ENCODE results near the gene NUP214.
"Not testable (repeated sequence)": the region's sequence is repeated elsewhere in the genome, so short reads cannot be mapped to it uniquely, and the experiment has no call there.

NUP214 gene

DNA sequence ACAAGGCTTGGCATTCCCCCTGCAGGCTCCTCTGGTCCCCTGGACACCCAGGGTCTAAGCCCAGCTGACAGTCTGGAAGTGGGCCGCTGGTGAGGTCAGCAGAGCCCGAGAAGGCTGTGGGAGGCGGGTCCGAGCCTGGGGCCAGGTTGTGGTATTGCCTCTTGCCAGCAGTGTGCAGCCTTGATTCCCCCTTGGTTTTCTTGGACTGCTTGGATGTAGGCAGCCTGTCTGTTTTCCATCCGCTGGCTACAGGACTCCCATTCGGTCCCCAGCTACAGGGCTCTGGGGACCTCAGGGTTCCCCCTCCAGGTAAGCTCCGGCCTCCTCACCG lies 27.5 kb upstream of the NUP214 start:
- TF ChIP-seq, protein P1, sequence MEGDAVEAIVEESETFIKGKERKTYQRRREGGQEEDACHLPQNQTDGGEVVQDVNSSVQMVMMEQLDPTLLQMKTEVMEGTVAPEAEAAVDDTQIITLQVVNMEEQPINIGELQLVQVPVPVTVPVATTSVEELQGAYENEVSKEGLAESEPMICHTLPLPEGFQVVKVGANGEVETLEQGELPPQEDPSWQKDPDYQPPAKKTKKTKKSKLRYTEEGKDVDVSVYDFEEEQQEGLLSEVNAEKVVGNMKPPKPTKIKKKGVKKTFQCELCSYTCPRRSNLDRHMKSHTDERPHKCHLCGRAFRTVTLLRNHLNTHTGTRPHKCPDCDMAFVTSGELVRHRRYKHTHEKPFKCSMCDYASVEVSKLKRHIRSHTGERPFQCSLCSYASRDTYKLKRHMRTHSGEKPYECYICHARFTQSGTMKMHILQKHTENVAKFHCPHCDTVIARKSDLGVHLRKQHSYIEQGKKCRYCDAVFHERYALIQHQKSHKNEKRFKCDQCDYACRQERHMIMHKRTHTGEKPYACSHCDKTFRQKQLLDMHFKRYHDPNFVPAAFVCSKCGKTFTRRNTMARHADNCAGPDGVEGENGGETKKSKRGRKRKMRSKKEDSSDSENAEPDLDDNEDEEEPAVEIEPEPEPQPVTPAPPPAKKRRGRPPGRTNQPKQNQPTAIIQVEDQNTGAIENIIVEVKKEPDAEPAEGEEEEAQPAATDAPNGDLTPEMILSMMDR (IDR thresholded peaks at IDR 0.05; ENCODE audit: insufficient read depth, low read depth, low read length, missing control alignments) = no peak
- no peak overlapping the region for H3K4me3 ChIP-seq (ENCODE audit: low read depth, low read length)
- no peak for DNase-seq (ENCODE audit: low read depth)

GRCh38 chr9:131098391-131099101 lies 26.8 kb upstream of the NUP214 start:
- TF ChIP-seq, protein P1 (IDR thresholded peaks at IDR 0.05; ENCODE audit: insufficient read depth, low read depth, low read length, missing control alignments) = no peak
- DNase-seq (ENCODE audit: low read depth) = peak; percentile 18
- no peak overlapping the region for H3K4me3 ChIP-seq (ENCODE audit: low read depth, low read length)

- TF ChIP-seq, protein P1 (IDR thresholded peaks at IDR 0.05; ENCODE audit: insufficient read depth, low read depth, low read length, missing control alignments) = no peak
- no peak overlapping the region for H3K4me3 ChIP-seq (ENCODE audit: low read depth, low read length)
- DNase-seq (ENCODE audit: low read depth) = no peak
Measured at GRCh38 chr9:131099102-131099606, 26.2 kb upstream of the NUP214 start.

DNA sequence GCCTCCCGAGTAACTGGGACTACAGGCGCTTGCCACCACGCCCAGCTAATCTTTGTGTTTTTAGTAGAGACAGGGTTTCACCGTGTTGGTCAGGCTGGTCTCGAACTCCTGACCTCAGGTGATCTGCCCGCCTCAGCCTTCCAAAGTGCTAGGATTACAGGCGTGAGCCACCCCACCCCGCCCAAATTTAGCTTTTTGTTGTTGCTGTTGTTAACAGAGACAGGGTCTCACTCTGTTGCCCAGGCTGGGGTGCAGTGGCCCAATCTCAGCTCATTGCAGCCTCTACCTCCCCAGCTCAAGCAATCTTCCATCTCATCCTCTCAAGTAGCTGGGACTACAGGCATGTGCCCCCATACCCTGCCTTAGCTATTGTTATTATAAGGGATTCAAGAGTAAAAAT lies 25.5 kb upstream of the NUP214 start:
- not testable (repeated sequence) for H3K4me3 ChIP-seq (ENCODE audit: low read depth, low read length); DNase-seq (ENCODE audit: low read depth)

DNA sequence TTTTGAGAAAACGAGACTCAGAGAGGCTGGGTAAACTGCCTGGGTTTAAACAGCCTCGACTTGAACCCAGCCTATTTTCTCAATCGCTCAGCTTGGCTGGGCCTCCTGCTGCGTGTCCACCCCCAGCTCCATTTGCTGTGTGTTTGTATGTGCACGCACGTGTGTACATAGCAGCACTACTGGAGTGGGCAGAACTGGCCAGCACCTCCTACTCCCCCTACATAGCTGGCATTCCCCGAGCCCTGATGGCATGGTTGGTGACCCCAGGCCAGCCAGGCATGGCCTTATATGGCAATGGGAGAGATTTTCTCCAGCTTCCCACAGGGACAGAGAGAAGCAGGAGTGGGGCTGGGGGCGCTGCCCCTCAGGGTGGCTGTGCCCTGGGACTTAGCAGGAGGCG lies 24.9 kb upstream of the NUP214 start:
- H3K4me3 ChIP-seq (ENCODE audit: low read depth, low read length) = no peak overlapping the region
- DNase-seq (ENCODE audit: low read depth) = no peak
- TF ChIP-seq, protein P1 (IDR thresholded peaks at IDR 0.05; ENCODE audit: insufficient read depth, low read depth, low read length, missing control alignments) = no peak

- DNase-seq (ENCODE audit: low read depth) = no peak
- TF ChIP-seq, protein P1 (IDR thresholded peaks at IDR 0.05; ENCODE audit: insufficient read depth, low read depth, low read length, missing control alignments) = no peak
- H3K4me3 ChIP-seq (ENCODE audit: low read depth, low read length) = no peak overlapping the region
Measured at GRCh38 chr9:131101207-131101964, 24.0 kb upstream of the NUP214 start.

- TF ChIP-seq, protein P1 (IDR thresholded peaks at IDR 0.05; ENCODE audit: insufficient read depth, low read depth, low read length, missing control alignments) = no peak
- no peak for DNase-seq (ENCODE audit: low read depth)
- no peak overlapping the region for H3K4me3 ChIP-seq (ENCODE audit: low read depth, low read length)
Measured at GRCh38 chr9:131103024-131103423, 22.4 kb upstream of the NUP214 start.

All from GM12865 (cell line).